Neural progenitor cell (in vitro differentiated cells): ENCODE data around the gene SUN1. TPM values are rescaled to one million over a fixed set of nuclear protein-coding genes. Genes with fewer than 3 reads are reported as not detected.

Experiments used
- DNase-seq: peaks from one replicate; pipeline ENCODE4 v3.0.0-alpha.2; 2016; ENCODE audit warnings: low spot score
- H2AFZ ChIP-seq: fragments of 200-600 bp; sonication (generic); replicated peaks from 2 replicates; pipeline ENCODE4 v1.6.1; 2016; ENCODE audit warnings: antibody characterized with exemption
- H3F3A ChIP-seq: fragments of 200-600 bp; sonication (generic); 2 replicates; pipeline ENCODE4 v1.6.1; 2016; ENCODE audit warnings: antibody characterized with exemption, low read depth
- H3K27ac ChIP-seq: fragments of 200-600 bp; sonication (generic); 2 replicates; pipeline ENCODE4 v1.5.1; 2016; ENCODE audit warnings: mild to moderate bottlenecking
- H3K27me3 ChIP-seq: fragments of 200-600 bp; sonication (generic); 2 replicates; pipeline ENCODE4 v1.6.1; 2016; ENCODE audit warnings: mild to moderate bottlenecking, moderate library complexity
- H3K36me3 ChIP-seq: fragments of 200-600 bp; sonication (generic); 2 replicates; pipeline ENCODE4 v1.5.1; 2016
- H3K4me1 ChIP-seq: fragments of 200-600 bp; sonication (generic); 2 replicates; pipeline ENCODE4 v1.6.1; 2016; ENCODE audit warnings: mixed run types
- H3K4me2 ChIP-seq: fragments of 200-600 bp; sonication (generic); 2 replicates; pipeline ENCODE4 v1.6.1; 2016
- H3K4me3 ChIP-seq: fragments of 200-600 bp; sonication (generic); 2 replicates; pipeline ENCODE4 v1.5.1; 2016
- H3K79me2 ChIP-seq: fragments of 200-600 bp; sonication (generic); 2 replicates; pipeline ENCODE4 v1.6.1; 2016; ENCODE audit warnings: low read depth
- H3K9ac ChIP-seq: fragments of 200-600 bp; sonication (generic); 2 replicates; pipeline ENCODE4 v1.6.1; 2016
- H3K9me3 ChIP-seq: fragments of 200-600 bp; sonication (generic); 2 replicates; pipeline ENCODE4 v1.5.1; 2016; ENCODE audit warnings: low read depth
- H4K20me1 ChIP-seq: fragments of 200-600 bp; sonication (generic); 2 replicates; pipeline ENCODE4 v1.6.1; 2016; ENCODE audit warnings: low read depth
- H3K27ac Mint-ChIP-seq: 3 replicates; pipeline ENCODE4 v1.8.0; 2021; ENCODE audit warnings: mixed read lengths
- H3K27me3 Mint-ChIP-seq: 2 replicates; pipeline ENCODE4 v1.8.0; 2022; ENCODE audit warnings: low read depth, mild to moderate bottlenecking, inconsistent platforms, moderate library complexity, mixed read lengths; ENCODE audit not compliant: insufficient read depth
- H3K36me3 Mint-ChIP-seq: 3 replicates; pipeline ENCODE4 v1.8.0; 2021; ENCODE audit warnings: mixed read lengths
- H3K4me1 Mint-ChIP-seq: 3 replicates; pipeline ENCODE4 v1.8.0; 2021; ENCODE audit warnings: mixed read lengths
- H3K4me3 Mint-ChIP-seq: 3 replicates; pipeline ENCODE4 v1.8.0; 2021; ENCODE audit warnings: mild to moderate bottlenecking, moderate library complexity, mixed read lengths
- H3K9me3 Mint-ChIP-seq: 3 replicates; pipeline ENCODE4 v1.8.0; 2020; ENCODE audit warnings: mixed read lengths
- CTCF ChIP-seq: fragments of 200-600 bp; sonication (generic); IDR thresholded peaks from 2 replicates; pipeline ENCODE4 v1.5.1; 2017; ENCODE audit warnings: antibody characterized with exemption, mild to moderate bottlenecking
- EZH2 ChIP-seq: fragments of 200-600 bp; sonication (generic); IDR thresholded peaks from 2 replicates; pipeline ENCODE4 v1.6.1; 2017; ENCODE audit warnings: antibody characterized with exemption, mild to moderate bottlenecking, moderate library complexity
- EZH2phosphoT487 ChIP-seq: fragments of 200-600 bp; sonication (generic); IDR thresholded peaks from 2 replicates; pipeline ENCODE4 v1.6.1; 2017; ENCODE audit warnings: antibody characterized with exemption
- total RNA-seq: library from RNA; depleted of rRNA; stranded (reverse); fragments of >200 nt; gene quantifications from 2 replicates; pipeline ENCODE4 v1.2.3, GENCODE V29; 2015; ENCODE audit warnings: low replicate concordance

The SUN1 gene
- total RNA-seq, 1 donor from 2014 or later: 104 TPM

GRCh38 chr7:885261-885892 is 53.1 kb downstream of the SUN1 start:
- peaks cover 10% of the 10 kb centered on the region for H3K36me3 Mint-ChIP-seq
- TF ChIP-seq CTCF (no peak), EZH2phosphoT487 (no peak), EZH2 (no peak)
- H3K9me3 Mint-ChIP-seq: no peaks in the 10 kb centered on the region
- peak overlapping the region; percentile 50 for H3K27ac Mint-ChIP-seq
- H3K4me1 ChIP-seq: no peaks in the 10 kb centered on the region
- no peak overlapping the region for H3K27ac ChIP-seq
- no peaks in the 10 kb centered on the region for H3K9me3 ChIP-seq
- peaks cover 89% of the 10 kb centered on the region for H4K20me1 ChIP-seq
- H2AFZ ChIP-seq: no peak overlapping the region
- no peak overlapping the region for H3K4me3 ChIP-seq
- H3K79me2 ChIP-seq: peaks cover 84% of the 10 kb centered on the region
- no peaks in the 10 kb centered on the region for H3K36me3 ChIP-seq
- H3K27me3 Mint-ChIP-seq: peaks cover 2% of the 10 kb centered on the region
- H3K4me1 Mint-ChIP-seq: peaks cover 2% of the 10 kb centered on the region
- H3F3A ChIP-seq: no peaks in the 10 kb centered on the region
- no peaks in the 10 kb centered on the region for H3K27me3 ChIP-seq
- H3K4me2 ChIP-seq: no peak overlapping the region
- H3K9ac ChIP-seq: no peak overlapping the region
- H3K4me3 Mint-ChIP-seq: no peak overlapping the region
- no peak for DNase-seq

- Histone ChIP-seq H3K9ac (no peak overlapping the region), H3K27ac (no peak overlapping the region)
- no peak overlapping the region for H3K27ac Mint-ChIP-seq
Observed at GRCh38 chr7:885893-886625, 53.8 kb downstream of the SUN1 start.

GRCh38 chr7:886626-887487 is 54.6 kb downstream of the SUN1 start:
- no peak overlapping the region for H3K27ac ChIP-seq

More at GRCh38 chr7:885893-886625, 53.8 kb downstream of the SUN1 start:
- Mint-ChIP-seq H3K9me3 (no peaks in the 10 kb centered on the region), H3K27me3 (no peaks in the 10 kb centered on the region), H3K4me3 (no peak overlapping the region), H3K4me1 (peaks cover 2% of the 10 kb centered on the region), H3K36me3 (peaks cover 10% of the 10 kb centered on the region)
- TF ChIP-seq EZH2 (no peak), EZH2phosphoT487 (no peak), CTCF (no peak)
- H3K4me2 ChIP-seq: no peak overlapping the region
- no peaks in the 10 kb centered on the region for H3K27me3 ChIP-seq
- no peak overlapping the region for H3K4me3 ChIP-seq
- H3F3A ChIP-seq: no peaks in the 10 kb centered on the region
- no peaks in the 10 kb centered on the region for H3K36me3 ChIP-seq
- no peaks in the 10 kb centered on the region for H3K9me3 ChIP-seq
- H3K79me2 ChIP-seq: peaks cover 78% of the 10 kb centered on the region
- no peaks in the 10 kb centered on the region for H3K4me1 ChIP-seq
- H2AFZ ChIP-seq: no peak overlapping the region
- H4K20me1 ChIP-seq: peaks cover 85% of the 10 kb centered on the region
- no peak for DNase-seq

More at GRCh38 chr7:886626-887487, 54.6 kb downstream of the SUN1 start:
- H3K9me3 ChIP-seq: no peaks in the 10 kb centered on the region
- H3K36me3 ChIP-seq: no peaks in the 10 kb centered on the region
- TF ChIP-seq EZH2phosphoT487 (no peak), EZH2 (no peak), CTCF (no peak)
- no peaks in the 10 kb centered on the region for H3K9me3 Mint-ChIP-seq
- H3K4me2 ChIP-seq: no peak overlapping the region
- no peak overlapping the region for H3K4me3 ChIP-seq
- no peaks in the 10 kb centered on the region for H3K4me1 ChIP-seq
- H3K27me3 ChIP-seq: no peaks in the 10 kb centered on the region
- no peak for DNase-seq
- H4K20me1 ChIP-seq: peaks cover 77% of the 10 kb centered on the region
- H3K9ac ChIP-seq: no peak overlapping the region
- H3K4me1 Mint-ChIP-seq: peaks cover 2% of the 10 kb centered on the region
- no peaks in the 10 kb centered on the region for H3F3A ChIP-seq
- H3K4me3 Mint-ChIP-seq: no peak overlapping the region
- H3K36me3 Mint-ChIP-seq: peaks cover 7% of the 10 kb centered on the region
- peaks cover 70% of the 10 kb centered on the region for H3K79me2 ChIP-seq
- no peak overlapping the region for H2AFZ ChIP-seq
- no peak overlapping the region for H3K27ac Mint-ChIP-seq
- H3K27me3 Mint-ChIP-seq: no peaks in the 10 kb centered on the region
